Erythroblast (primary cell): ENCODE measurements around the gene CLNK.

ENCODE experiments used
- GATA1 ChIP-seq: IDR thresholded peaks from 2 replicates; pipeline ENCODE4 v1.6.1; 2011; ENCODE audit warnings: low read depth, mild to moderate bottlenecking, control low read depth, low read length, moderate library complexity
- POLR2A ChIP-seq: IDR thresholded peaks from 2 replicates; pipeline ENCODE4 v1.6.1; 2011; ENCODE audit warnings: mild to moderate bottlenecking, low read length

- TF ChIP-seq POLR2A (no peak), GATA1 (no peak)
Measured at GRCh38 chr4:10662937-10663336, 21.6 kb downstream of the CLNK start.
